ENCODE measurements around the gene JUN. TPM values are rescaled to one million over a fixed set of nuclear protein-coding genes. Genes with fewer than 3 reads are reported as not detected.

JUN gene
- total RNA-seq, 1 donor from 2014 or later = 64.2 TPM

DNA sequence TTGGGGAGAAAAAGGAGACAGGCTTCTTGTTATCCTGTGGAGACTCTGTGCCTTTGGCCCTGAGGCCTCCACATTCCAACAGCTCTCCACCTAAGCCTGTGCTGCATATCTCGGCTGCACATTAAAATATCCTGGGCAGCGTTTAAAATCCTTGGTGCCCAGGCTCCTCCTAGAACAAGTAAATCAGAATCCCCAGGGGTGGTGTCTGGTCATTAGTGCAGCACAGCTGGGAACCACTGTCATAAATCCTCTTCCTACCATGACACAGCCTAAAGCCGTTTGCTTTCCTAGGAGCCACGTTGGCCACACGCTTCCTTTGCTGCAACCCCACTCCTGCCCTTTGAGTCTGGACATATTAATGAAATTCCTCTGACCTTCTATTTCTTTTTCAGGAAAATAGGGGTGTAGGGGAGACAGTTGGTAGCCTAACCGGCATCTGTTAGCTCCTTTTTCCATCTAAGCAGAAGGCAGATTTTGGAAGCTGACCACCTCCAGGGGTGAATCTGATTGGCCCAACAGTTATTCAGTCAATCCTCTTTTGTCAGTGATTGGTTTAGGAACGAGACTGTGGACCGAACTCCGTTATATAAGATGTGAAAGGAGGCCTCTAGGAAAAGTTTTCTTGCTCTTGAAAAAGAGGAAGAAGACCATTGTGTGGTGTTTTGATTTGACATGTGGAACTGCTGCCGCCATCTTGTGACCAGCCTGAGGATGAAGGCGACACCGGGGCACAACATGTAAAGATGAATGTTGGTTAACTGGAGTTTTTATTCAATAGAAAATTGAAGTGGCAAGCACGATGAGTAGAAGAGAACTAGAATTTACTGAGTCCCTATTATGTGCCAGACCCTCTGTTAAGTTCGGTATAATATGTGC, 41.9 kb downstream of the JUN start:
- DNase-seq (ENCODE audit: missing footprints) (no peak), ATAC-seq (no peak)
- intact Hi-C loops (cut with DNase I) = no loop called here

DNA sequence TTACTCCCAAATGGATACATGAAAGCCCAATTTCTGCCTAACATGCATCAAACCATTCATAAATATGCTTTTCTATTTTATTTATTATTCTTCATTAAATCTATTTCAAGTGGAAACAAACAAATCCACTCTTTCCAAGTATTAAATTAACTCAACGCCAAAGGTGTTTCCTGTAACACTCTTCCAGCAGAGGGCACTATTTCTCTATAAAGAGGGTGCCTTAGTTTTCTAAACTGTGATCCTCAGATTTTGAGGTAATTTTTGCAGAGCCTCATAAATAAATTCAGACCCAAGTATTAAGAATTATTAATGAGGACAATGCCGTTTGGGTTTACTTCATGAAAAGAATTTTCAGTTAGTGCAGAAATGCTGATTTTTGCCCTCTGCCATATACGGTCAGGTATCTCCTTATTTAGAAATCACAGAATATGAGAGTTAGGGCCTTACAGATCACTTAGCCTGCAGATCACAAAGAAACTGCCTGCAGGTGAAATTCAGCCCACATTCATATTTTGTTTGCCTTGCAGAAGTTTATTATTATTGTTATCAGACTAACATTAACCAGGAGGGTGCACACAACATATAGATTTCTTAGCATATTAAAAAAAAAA, 43.9 kb downstream of the JUN start:
- intact Hi-C loops (cut with DNase I) = loop anchor here (1.0 kb wide), 2 partner anchors 29 to 1019 kb away; no protein-coding TSS in a partner anchor
- ATAC-seq (no peak), DNase-seq (ENCODE audit: missing footprints) (no peak)

DNA sequence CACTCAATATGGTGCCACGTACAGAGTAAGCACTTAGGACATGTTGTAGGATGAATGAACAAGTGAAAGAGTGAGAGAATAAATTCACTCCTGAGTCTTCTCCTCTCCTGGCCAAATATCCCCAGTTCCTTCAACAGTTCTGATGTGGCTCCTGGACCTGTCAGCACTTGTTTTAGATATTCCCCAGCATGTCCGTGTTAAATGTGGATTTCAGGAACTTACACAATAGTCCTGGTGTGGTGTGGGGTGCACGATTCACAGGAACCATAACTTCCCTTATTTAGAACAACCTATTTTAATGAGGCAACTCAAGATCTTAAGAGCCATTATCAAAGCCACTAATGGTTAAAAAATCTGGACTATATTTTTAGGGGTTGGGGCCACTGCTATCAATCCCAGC, 45.0 kb downstream of the JUN start:
- ATAC-seq (no peak), DNase-seq (ENCODE audit: missing footprints) (no peak)
- intact Hi-C loops (cut with DNase I) = loop anchor here (1.0 kb wide), 2 partner anchors 962 to 1020 kb away; no protein-coding TSS in a partner anchor

DNA sequence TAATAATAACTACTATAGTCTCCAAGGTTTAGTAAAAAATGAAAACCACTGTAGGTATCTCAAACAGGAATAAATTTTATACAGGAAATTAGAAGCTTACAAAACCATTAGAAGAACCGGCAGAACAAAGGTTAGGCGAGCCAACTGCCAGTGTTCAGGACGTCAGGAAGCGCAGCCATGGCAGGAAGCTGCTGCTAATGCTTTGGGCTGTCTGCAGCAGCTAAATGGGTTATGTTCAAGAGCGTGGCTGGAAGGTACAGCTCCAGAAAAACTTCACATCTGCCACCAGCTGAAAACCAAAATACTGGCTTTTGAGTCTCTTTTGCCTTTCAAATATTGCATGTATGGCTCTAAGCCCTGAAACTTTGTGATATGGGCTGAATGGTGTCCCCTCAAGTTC, 48.3 kb downstream of the JUN start:
- intact Hi-C loops (cut with DNase I) = no loop called here

DNA sequence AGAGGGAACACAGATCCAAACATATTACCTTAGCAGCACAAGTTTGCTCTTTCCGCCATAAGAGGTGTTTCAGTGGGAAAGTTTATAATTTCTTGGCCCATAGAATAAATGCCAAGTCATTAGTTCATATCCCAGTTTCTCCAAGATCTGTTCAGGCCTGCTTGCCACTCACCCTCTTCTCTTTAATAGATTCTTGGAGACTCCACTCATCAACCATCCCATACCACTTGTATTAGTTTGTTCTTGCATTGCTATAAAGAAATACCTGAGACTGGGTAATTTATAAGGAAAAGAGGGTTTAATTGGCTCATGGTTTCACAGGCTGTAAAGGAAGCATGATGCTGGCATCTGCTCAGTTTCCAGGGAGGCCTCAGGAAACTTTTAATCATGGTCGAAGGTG, 49.2 kb downstream of the JUN start:
- ATAC-seq (no peak), DNase-seq (ENCODE audit: missing footprints) (no peak)
- intact Hi-C loops (cut with DNase I) = no loop called here

More for the DNA sequence above, 48.3 kb downstream of the JUN start:
- DNase-seq (ENCODE audit: missing footprints) (peak; percentile 60), ATAC-seq (no peak)

DNA sequence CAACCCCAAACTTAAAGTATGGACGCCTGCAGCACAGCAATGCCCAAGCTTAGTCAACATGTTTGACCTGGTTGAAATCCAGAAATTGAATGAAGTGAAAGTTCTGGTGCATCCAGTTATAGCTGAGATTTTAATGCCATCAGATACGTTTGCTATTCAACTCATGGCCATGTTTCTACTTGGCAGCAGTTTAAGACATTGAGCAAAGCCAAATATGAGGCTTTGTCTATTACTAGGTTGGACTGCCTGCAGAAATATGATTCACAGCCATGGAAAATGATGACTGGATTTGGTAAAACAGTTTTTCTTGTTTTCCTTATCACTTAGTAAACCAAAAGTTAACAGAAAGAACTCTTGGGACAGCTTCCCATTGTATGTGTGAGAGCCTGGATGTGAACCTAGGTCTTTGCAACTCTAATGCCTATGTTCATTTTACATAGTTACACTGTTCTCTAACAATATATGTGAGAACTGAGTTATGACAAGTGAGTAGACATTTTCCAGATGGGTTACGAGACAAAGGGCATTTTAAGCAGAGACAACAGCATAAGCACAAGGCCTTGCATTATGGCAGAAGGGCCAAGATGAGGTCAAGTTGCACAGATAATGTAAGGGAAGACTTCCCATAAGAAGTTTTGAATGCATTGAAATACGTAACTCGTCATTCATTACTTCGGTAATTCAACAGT, 51.6 kb downstream of the JUN start:
- DNase-seq (ENCODE audit: missing footprints) (no peak), ATAC-seq (no peak)
- intact Hi-C loops (cut with DNase I) = no loop called here

Other genes with a start within 250 kb of the JUN start
- gene OMA1, start 237.3 kb downstream of the JUN start, total RNA-seq = 27.8 TPM
- 0.14 TPM for gene TACSTD2, start 206.8 kb downstream of the JUN start, total RNA-seq
- 19.8 TPM for gene MYSM1, start 84.0 kb downstream of the JUN start, total RNA-seq